Tibial nerve (tissue), 4 donors: ENCODE results near the gene ADGRB3.

Experiments
- CTCF ChIP-seq, 5 experiments: fragments of 200-600 bp in 3 of 5; fragments of 450-650 bp in 2 of 5; sonication (generic) in 3 of 5; IDR thresholded peaks; one replicate each; pipeline ENCODE4 v1.5.1; 2016 to 2019; ENCODE audit warnings: antibody characterized with exemption in 5 of 5, mild to moderate bottlenecking in 3 of 5, moderate library complexity in 2 of 5
- EP300 ChIP-seq, 2 donors: sonication (generic); formaldehyde crosslinking; IDR thresholded peaks; one replicate each; pipeline ENCODE4 v1.6.1; 2017; ENCODE audit warnings: antibody characterized with exemption in 2 of 2, mild to moderate bottlenecking in 1 of 2

DNA sequence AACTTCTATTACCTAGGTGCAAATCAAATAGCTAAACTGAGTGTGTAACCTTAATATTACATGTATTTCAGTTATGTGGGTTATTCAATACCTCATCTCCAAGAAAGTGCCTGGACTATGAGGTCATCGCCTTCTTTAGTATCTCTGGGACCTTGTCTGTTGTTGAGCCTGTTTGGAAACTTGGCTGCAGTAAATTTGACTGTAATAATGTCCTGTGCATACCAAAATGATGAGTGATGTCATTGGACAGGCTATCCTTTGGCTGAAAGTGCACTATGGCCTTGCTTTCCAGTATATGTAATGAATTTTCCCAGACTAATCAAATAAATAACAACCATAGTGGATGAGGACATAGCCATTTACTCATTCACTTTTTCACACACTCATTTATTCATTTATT is 455.1 kb downstream of the ADGRB3 start:
- no peak for TF ChIP-seq CTCF (IDR thresholded peaks at IDR 0.05)
- TF ChIP-seq EP300 (IDR thresholded peaks at IDR 0.05) = no peak
